Stomach (tissue), 4 donors: ENCODE data around the gene C18orf32.

Source experiments
- CTCF ChIP-seq, 7 experiments: fragments of 450-650 bp in 4 of 7; fragments of 200-600 bp in 3 of 7; sonication (generic) in 3 of 7; IDR thresholded peaks; one replicate each; pipeline ENCODE4 v1.5.1; 2016 to 2019; ENCODE audit warnings: antibody characterized with exemption in 7 of 7, control low read depth in 2 of 7, mild to moderate bottlenecking in 1 of 7
- EP300 ChIP-seq: sonication (generic); formaldehyde crosslinking; IDR thresholded peaks from one replicate; pipeline ENCODE4 v1.6.1; 2017; ENCODE audit warnings: antibody characterized with exemption
- POLR2A ChIP-seq, 4 donors: fragments of 450-650 bp; IDR thresholded peaks; one replicate each; pipeline ENCODE4 v1.6.1; 2016; ENCODE audit warnings: antibody characterized with exemption in 4 of 4, control low read depth in 2 of 4, mild to moderate bottlenecking in 1 of 4, moderate library complexity in 1 of 4
- POLR2AphosphoS5 ChIP-seq, 3 donors: sonication (generic); formaldehyde crosslinking; IDR thresholded peaks; one replicate each; pipeline ENCODE4 v1.6.1; 2016; ENCODE audit warnings: antibody characterized with exemption in 3 of 3

- TF ChIP-seq EP300 (no peak), CTCF (IDR thresholded peaks at IDR 0.05) (no peak), POLR2A (IDR thresholded peaks at IDR 0.05) (no peak), POLR2AphosphoS5 (IDR thresholded peaks at IDR 0.05) (no peak)
Measured at GRCh38 chr18:49459404-49460171, 27.4 kb downstream of the C18orf32 start.
